GM19023 (cell line): ENCODE data around the gene CEP170B.
"Not testable (repeated sequence)": the region's sequence is repeated elsewhere in the genome, so short reads cannot be mapped to it uniquely, and the experiment has no call there.

Experiments
- ATAC-seq: cut with Tn5 transposase; IDR thresholded peaks from one replicate; pipeline ENCODE4 v1.9.1; 2021; ENCODE audit warnings: mild to moderate bottlenecking, moderate library complexity; ENCODE audit not compliant: unreplicated experiment

Gene CEP170B

DNA sequence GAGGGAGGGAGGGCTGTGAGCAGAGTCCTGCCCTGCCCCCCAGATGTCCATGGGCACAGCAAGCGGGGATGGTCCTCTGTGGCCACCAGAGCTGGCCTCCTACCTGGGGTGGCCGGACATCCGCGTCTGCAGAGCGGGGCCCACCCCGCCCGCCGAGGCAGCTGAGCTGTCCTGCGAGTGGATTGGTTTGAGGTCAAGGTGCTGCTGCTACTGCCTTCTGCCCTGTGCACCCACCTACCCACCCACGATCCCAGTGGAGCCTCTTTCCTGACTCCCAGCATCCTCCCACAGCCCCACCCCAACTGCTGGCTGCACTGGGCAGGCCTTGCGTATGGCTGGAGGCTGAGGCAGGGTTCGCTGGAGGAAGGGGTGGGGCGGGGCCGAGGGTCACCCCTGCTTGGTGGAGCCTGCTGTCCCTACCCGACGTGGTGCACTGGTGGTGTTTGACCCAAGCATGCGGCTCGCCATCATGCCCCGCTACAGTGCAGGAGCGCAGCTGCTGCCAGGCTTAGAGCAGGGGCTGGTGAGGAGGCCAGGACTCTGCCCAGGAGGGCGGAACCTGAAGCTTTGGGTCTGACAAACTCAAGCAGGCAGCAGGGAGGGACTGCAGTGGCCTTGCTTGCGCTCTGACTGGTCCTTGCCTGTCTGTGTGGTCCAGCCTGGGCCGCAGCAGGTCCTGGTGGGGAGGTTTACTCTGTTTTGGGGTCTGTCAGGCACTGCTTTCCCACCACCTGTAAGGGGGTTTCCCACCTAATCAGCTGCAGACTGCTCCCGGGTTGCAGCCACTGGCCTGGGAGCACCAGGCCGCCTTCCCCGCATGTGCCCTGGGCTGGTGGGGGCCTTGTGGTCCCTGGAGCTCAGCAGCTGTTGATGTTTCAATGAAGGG, 23.7 kb downstream of the CEP170B start:
- no peak for ATAC-seq

DNA sequence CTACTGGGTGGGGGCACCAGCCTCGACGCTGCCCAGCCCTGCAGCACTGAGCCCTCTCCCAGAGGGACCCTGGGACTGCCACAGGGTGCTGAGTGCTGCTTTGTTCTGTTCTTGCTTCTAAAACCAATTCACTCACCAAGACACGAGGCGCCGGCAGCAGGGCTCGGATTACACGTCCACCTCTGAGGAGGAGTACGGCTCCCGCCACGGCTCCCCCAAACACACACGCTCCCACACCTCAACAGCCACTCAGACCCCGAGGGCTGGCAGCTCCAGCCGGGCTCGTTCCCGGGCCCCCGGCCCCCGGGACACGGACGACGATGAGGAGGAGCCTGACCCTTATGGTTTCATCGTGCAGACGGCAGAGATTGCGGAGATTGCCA, 24.3 kb downstream of the CEP170B start:
- no peak for ATAC-seq

DNA sequence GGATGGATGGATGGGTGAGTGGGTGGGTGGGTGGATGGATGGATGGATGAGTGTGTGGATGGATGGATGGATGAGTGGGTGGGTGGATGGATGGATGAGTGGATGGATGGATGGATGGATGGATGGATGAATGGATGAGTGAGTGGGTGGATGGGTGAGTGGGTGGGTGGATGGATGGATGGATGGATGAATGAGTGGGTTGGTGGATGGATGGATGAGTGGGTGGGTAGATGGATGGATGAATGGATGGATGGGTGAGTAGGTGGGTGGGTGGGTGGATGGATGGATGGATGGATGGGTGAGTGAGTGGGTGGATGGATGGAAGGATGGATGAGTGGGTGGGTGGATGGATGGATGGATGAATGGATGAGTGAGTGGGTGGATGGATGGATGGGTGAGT, 25.2 kb downstream of the CEP170B start:
- ATAC-seq: not testable (repeated sequence)

DNA sequence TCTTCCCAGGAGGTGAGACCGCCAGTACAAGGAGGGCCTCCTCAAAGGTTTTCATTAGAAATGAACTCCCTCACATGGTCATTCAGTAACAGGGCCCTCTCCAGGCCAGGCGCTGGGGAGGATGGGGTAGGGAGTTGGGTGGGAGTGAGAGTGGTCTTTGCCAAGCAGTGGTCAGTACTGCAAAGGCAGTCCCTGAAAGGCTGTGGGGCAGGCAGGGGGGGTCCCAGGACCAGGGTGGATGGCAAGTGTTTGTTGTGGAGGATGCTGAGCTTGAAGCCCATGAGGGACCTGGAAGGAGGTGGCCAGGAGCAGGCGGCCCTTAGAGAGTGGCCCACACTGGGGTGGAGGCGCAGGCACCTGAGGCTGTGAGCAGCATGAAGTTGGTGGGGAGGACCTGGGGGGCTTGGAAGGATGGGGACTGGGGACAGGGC, 26.1 kb downstream of the CEP170B start:
- no peak for ATAC-seq

DNA sequence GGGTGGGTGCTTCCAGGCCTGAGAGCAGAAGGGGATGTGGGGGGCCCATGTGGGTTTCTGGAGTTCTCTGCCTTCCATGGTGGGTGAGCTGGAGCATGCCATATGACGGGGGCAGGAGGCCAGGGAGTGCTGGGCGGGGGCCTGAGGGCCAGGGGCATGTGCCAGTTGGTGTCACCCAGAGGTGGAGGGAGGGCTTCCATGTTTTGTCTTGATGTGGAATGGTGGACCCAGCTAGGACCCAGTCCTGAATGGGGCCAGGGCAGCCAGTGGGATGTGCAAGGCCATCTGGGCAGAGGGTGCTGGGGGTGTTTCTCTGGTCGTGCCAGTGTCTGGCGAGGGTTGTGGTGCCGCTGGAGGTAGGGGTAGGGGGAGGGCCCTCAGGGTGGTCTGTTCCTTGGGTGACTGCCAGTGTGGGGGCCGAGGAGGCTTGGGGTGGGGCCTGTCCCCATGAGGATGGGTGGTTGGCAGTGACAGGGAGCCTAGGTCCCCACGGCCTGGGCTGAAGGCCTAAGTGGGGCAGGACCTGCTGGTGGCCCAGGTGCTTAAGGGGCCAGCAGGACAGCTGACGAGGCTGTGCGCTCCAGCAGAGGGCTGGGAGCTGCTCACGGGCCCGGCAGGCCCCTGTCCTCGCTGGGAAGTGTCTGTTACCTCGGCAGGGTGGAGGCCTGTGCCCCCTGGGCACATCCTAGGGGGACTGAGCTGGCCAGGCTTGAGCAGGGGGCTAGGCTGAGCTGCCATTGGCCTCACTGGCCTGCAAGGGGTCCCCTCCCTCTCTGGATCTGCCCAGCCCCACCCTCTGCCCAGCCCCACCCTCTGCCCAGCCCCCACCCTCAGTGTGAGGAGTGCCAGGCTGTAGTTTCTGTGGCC, 26.8 kb downstream of the CEP170B start:
- ATAC-seq: no peak

DNA sequence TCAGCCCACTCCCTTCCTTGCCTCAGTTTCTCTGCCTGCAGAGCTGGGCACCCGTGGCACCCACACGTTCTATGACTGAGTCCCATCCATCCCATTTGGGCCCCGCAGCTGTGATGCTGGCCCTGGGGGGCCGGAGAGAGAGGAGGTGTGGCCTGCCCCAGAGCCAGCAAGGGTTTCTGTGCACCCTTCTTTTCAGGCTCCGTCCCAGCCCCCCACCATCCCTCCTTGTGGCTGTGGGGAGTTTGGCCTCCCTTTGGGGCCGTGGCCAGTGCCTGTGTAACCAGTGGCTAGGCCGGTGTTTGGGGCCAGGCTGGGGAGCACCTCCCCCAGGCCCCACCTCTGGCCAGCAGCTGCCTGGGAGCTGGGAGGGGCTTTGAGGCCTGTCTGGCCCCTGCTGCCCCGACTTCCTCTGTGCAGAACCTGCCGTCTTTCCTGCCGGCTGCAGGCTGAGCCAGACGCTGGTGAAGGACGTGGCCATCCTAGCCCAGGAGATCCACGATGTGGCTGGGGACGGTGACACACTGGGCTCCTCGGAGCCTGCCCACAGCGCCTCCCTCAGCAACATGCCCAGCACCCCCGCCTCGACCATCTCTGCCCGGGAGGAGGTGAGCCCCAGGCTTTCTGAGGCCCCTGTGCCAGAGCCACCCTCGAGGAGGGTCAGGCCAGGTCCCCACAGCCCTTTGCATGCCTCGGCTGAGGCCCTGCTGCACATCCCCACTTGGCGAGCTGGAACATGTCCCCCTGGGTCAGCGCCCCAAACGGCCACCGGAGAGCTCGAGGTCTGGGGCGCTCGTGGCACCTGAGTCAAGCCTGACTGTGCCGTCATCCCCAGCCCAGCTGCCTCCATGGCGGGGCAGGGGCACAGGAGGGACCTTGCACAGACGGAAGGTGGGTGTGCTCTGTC, 27.7 kb downstream of the CEP170B start:
- ATAC-seq: no peak

DNA sequence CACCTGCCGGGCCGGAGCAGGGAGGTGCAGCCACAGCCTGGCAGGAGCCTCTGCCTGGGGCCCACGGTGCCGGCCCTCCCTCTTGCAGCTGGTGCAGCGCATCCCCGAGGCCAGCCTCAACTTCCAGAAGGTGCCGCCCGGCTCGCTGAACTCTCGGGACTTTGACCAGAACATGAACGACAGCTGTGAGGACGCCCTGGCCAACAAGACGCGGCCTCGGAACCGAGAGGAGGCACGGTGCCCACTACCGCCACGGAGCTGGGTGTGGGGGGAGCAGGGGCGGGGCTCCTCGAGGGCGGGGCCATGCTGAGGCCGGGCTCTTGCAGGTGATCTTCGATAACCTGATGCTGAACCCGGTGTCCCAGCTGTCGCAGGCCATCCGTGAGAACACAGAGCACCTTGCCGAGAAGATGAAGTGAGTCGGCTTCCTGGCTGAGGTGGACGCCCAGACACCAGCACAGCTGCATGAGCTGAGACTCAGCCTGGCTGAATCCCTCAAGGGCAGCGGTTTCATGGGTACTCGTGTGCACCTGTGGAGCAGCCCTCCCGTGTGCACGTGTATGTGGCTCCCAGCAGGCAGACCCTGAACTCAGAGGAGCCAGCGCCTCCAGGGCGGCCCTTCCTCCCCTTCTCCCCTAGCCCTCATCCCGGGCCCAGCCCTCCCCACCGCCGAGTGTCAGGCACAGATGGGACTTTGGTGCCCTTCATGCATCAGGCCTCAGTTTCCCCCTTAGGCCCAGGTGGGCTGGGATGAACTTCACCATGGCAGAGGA, 28.6 kb downstream of the CEP170B start:
- no peak for ATAC-seq

DNA sequence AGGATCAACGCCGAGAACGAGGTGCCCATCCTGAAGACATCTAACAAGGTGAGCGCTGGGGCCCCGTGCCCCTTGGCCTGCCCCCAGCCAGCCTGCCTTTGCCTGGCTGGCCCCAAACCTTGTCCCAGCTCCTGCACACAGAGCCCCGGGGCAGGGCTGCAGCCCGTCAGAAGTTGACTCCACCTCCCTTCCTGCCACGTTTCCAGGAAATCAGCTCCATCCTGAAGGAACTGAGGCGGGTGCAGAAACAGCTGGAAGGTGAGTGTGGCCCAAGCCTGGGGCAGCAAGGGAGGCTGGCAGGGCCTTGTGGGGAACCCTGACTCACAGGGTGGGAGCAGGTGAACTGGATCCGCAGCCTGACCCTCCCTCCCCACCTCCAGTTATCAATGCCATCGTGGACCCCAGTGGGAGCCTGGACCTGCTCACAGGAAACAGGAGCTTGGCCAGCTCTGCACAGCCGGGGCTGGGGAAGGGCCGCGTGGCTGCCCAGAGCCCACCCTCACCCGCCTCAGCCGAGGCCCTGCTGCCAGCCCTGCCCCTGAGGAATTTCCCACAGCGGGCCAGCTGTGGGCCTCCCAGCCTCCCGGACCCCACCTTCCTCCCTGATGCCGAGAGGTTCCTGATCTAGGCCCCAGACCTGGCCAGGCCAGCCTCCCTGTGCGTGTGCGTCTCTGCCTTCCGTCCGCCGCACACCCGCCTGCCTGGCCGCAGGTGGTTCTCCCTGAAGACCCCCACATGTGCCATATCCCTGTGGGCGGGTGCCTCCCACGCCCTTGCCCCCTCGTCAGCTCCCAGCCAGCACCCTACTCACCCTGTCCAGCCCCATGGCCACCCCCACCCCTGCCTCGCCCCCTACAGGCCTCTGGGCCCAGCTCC, 29.5 kb downstream of the CEP170B start:
- no peak for ATAC-seq

DNA sequence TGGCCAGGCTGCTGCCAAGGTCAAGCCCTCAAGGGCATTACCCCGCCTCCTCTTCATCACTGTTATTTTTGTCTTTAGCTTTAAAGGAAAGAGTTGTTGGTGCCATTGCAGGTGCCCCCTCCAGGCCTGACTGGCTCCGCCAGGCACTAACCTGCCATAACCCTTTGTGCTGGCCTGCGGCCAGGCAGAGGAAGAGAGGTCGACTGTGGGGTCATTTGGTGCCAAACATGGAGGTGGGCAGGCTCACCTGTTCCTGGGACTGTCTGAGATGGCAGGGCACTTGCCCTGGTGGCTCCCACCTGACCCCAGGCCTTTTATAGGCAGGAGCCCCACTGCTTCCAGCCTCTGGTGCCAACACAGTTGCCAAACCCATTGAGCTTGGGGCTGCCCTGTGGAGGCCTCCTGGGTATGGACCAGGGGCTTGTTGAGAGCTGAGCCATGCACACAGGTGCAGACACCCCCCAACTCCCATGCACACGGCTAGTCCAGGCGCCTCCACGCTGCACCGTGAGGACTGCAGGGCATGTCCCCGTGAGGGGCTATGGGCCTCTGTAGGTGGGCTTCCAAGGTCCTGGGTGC, 30.2 kb downstream of the CEP170B start:
- no peak for ATAC-seq

DNA sequence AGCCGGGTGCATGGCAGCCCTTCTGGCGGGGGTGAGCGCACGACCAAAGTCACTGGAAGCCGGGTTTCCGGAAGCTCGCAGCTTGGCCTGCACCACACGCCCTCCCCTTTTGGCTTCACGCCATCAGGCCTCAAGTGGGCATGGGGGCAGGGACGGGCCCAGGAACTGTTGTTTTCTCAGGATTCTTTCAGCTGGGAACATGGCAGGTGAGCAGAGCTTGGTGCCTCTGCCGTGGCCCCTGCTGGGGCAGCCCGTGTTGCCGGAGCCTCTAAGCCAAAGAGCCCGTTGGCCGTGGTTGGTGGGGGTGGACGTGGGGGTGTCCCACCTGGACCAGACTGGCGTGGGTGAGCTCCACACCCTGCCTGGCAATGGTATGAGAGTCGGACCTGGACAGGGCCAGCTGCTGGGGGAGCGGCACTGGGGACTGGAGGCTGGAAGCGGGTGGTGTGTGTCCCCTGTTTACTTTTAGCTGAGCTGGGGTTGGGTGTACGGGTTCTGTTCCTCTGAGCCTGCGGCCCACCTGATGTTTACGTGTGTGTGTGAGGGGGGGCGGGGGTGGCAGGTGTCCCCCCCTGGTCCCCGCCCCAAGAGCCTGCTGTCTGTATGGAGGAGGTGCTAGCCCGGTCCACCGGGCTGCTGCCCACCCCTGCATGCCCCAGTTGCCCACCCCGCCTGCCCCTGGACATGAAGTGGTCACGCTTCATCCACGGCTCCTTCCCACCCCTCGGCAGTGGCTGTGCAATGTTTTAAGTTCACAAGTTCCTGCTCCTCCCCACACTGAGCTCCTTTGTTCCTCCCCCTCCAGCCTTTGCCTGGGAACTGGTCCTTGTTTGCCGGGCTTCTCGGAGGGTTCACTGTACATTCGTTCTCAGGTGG, 31.0 kb downstream of the CEP170B start:
- ATAC-seq: no peak

DNA sequence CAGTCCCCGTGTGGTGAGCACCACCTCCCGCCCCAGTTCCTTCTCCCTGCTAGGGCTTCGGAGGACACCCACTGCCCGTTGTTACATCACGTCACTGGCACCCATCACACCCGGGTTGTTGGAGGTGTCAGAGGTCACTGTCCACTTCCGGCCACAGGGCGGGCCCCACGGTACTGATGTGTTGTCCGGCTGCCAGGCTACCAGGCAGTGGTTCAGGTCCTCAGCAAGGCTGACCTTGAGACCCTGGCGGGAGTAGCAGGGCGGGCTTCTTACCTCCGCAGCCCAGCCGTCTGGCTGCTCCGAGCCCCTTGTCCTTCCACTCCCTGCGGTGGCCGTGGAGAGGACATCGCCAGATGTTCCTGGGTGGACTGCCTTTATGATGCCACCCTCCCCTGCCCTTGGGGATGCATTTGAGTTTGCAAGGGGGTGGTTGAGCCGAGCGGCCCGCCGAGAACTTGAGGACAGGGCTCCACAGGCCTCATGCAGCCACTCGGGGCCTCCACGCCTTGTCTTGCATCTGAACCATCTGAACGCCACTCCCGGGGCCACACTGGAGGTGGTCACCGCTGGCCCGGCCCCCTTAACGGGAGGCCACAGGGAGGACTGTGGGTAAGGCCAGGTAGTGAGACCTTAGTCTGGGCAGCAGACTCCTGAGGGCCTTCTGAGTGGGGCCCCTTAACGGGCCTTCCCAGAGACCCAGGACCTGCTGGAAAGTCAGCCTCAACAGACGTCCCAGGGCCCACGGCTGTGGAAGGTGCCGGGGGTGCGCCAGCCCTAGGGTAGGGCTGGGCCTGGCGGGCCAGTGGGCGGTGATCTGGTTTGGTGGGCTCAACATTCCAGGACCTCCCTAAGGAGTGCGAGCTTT, 32.5 kb downstream of the CEP170B start:
- no peak for ATAC-seq

DNA sequence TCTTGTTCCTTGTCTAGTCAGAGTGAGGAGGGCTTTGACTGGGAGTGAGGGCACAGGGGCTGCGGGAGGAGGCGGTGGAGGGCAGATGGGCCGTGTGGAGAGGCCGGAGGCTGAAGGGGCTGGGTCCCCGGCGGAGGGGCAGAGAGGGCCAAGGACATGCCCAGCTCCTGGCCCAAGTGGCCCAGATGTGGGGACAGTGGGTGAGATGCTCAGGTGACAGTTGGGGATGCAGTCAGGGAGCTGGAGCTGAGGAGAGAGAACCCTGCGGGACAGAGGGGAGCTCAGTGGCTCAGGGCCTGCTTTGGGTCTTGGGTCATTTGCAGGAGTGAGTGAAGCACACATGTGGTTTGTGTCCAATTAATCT, 33.1 kb downstream of the CEP170B start:
- ATAC-seq: no peak

DNA sequence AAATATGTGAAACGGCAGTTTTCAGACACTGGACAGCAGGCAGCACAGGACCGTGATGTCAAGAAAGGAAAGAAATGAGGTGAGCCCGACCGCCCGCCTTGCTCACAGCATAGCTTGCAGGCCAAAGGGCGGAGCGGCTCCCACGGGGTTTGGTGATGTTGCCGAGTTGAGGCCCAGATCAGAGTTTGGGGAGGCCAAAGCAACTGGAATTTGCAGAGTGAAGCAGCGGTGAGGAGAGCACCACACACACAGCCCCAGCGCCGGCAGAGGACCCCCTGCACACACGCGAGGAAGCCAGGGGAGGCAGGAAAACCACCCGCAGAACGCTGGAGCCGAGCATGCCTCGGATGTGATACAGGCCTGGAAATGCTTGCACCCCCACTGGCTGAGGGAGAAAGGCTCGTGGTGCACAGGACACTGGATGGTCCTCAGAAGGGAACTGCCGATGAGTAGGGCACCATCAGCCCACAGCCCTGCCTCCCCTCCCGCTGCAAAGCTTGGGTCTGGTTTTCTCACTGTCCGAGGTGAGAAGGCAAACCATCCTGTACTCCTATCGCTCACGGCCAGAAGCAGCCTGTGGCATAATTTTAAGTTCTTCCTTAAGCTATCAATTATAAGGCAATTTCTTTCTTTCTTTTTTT, 33.9 kb downstream of the CEP170B start:
- no peak for ATAC-seq

DNA sequence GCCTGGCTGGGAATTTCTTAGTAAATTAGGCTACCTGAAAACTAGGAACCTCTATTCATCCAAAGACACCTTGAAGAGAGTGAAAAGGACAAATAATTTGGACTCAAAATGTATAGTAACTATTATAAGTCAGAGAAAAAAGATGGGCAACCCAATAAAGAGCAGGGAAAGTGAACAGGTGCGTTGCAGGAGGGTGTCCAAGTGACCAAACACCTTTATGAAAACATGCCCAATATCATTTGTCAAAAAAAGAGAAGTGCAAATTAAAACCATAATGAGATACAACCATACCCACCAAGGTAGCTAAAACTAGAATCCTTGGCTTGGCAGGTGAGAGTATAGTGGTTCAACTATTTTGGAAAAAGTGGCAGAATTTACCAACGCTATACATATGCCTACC, 34.7 kb downstream of the CEP170B start:
- no peak for ATAC-seq

DNA sequence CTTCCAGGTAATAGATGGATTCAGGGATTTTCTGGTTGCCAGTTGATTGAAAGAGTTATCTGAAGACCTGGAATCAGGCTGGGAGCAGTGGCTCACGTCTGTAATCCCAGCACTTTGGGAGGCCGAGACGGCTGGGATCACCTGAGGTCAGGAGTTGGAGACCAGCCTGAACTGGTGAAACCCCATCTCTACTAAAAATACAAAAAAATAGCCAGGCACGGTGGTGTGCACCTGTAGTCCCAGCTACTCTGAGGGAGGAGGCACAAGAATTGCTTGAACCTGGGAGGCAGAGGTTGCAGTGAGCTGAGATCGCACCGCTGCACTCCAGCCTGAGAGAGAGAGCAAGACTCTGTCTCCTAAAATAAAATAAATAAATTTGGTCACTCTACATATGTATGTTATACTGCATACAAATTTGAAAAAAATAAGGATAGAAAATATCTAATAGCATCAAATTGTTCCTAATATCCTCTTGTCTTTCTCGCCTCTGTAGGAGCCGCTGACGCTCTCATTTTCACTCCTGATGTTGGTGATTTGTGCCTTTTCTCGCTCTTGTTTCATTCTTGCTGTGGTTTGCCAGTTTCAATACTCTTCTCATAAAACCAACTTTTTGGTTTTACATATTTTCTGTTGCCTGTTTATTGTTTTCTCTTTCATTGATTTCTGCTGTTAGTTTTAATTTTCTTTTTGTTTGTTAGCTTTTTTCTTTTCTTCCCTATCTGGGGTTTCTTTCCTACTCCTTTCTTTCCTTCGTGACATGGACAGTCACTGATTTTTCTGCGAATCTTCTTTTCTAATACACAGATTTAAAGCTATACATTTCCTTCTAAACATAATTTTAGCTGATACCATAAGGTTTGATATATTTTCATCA, 35.8 kb downstream of the CEP170B start:
- no peak for ATAC-seq

DNA sequence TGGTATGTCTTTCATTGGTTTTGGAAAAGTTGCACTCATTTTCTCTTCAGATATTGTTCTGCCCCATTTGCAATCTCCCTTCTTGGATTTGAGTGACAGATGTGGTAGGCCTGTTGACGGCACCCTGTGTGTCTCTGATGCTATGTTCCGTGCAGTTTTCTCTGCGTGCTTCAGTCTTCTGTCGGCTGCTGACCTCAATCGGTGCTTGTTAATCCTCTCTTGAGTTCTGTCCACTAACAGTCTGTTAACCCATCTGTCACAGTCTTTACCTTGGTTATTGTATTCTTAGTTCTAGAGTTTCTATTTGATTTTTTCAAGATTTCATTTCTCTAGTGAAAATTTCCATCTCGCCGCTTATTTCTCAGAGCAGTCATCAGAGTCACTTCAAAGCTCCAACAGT, 38.9 kb downstream of the CEP170B start:
- no peak for ATAC-seq
